SIG-M5 treated with dmso at 0.1 percent for 504 hours (cell line): ENCODE measurements around the gene NARS2.
A peak's percentile ranks its signal among the peaks of the same experiment; 100 is the strongest.
"Not testable (repeated sequence)": the region's sequence is repeated elsewhere in the genome, so short reads cannot be mapped to it uniquely, and the experiment has no call there.

Experiments
- DNase-seq: peaks from one replicate; lab custom pipeline; 2025; ENCODE audit not compliant: unreplicated experiment; lab: John Stamatoyannopoulos, UW

Gene NARS2, protein sequence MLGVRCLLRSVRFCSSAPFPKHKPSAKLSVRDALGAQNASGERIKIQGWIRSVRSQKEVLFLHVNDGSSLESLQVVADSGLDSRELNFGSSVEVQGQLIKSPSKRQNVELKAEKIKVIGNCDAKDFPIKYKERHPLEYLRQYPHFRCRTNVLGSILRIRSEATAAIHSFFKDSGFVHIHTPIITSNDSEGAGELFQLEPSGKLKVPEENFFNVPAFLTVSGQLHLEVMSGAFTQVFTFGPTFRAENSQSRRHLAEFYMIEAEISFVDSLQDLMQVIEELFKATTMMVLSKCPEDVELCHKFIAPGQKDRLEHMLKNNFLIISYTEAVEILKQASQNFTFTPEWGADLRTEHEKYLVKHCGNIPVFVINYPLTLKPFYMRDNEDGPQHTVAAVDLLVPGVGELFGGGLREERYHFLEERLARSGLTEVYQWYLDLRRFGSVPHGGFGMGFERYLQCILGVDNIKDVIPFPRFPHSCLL

GRCh38 chr11:78574386-78575381 lies at the start of gene NARS2:
NARS2 (minus strand) TSS chr11:78574864; CDS start chr11:78574488, 376 bp downstream.
- peak; percentile 96 for DNase-seq

DNA sequence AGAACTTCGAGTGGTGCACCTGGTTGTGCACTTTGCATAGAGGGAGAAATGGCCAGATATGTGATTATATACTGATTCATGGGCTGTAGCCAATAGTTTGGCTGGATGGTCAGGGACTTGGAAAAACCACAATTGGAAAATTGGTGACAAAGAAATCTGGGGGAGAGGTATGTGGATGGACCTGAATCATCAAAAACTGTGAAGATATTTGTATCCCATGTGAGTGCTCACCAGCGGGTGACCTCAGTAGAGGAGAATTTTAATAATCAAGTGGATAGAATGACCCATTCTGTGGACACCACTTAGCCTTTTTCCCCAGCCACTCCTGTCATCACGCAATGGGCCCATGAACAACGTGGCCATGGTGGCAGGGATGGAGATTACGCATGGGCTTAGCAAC lies 48.0 kb upstream of the NARS2 start:
- no peak for DNase-seq

DNA sequence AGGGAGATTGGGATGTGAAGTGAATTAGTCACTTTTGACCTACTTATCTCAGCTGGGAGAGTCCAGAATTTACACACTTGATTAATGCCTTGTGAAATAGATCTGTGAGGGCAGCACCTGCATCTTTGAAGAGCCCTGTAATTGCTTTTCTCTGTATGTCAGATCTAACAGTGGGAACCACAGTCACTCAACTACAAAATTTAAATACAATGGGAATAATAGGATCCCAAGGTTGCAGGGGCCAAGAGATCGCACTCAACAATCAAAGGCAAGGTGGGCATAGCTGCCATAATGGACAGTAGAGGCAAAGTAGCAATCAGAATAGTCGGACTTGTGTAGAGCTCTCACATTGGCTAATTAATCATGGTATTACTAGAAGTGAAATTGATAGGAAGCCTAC lies 45.5 kb upstream of the NARS2 start:
- no peak for DNase-seq

GRCh38 chr11:78615724-78616123 lies 41.1 kb upstream of the NARS2 start:
- no peak for DNase-seq

- DNase-seq: no peak
Observed at GRCh38 chr11:78613378-78613813, 38.7 kb upstream of the NARS2 start.

DNA sequence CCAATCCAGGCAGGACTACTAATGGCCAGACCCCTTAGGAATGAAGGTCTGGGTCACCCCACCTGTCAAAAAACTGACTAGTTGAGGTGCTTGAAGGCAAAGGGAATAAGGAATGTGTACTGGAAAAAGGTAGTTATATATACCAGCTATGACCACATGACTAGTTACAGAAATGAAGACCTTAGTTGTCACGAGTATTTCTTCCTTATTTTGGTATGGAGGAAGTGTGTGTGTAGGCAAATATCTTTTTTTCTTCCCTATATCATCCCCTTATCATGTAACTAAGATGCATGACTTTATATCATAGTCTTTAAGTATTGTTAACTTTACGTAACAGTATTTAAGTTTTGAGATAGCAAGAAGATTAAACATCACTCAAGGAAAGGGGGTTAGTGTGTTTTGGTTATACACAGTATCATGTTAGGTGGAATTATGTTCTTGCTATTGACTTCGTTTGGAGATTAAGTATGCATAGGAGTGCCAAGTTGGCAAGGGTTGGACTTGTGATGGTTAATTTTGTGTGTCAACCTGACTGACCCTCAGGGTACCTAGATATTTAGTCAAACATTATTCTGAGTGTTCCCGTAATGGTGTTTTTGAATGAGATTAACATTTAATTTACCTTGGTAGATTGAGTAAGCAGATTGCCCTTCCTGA lies 38.2 kb upstream of the NARS2 start:
- no peak for DNase-seq

- DNase-seq: not testable (repeated sequence)
Observed at GRCh38 chr11:78609321-78609720, 34.7 kb upstream of the NARS2 start.

DNA sequence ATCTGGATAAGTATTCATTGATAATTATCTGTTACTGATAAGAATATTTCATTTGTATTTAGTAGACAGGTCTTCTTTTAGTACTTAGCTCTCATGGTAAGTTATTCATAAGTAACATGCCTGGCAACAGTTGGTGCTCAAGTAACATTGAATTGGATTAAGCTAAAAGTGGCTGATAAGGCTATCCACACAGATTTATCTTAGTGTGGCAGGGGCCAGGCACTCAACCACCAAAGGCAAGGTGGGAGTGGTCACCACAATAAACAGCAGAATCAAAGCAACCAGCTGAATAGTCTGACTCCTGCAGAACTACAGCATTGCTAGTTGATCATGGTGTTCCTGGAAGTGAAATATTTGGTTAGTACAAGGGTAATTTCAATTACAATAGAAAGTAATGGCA lies 33.0 kb upstream of the NARS2 start:
- no peak for DNase-seq

DNA sequence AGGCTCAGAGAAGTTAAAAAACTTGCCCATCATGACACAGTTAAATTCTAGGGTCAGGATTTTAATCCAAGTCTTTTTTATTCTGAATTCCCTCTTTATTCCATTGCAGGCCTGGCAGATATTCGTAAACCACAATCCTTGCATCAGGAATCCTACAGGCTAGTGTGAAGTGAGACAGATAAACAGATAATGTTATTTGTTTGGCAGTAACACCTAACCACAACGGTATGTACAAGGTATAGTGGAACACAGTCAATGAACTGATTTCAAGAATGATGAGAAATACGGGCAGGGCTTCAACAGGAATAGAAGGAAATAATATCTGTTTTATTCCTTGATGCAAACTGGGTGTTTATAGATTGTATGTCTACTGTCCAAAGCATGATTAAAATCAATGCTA lies 32.0 kb upstream of the NARS2 start:
- DNase-seq: peak; percentile 11

DNA sequence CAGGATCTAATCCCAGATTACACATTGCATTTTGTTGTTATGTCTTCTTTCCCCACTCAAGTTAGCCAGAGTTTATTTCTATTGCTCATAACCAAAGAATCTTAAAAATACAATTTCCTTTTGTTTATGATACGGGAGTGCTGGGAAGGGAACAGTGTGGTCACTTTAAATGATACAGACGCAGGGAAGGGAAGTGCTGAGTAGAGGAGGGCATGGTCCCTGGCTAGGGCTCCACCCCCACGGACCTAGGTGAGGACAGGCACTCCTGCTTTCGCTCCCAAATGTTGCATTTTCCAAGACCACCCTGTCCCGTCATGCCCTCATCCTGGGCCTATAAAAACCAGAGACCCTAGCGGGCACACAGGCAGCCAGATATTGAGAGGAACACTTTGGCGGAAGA lies 30.6 kb upstream of the NARS2 start:
- DNase-seq: no peak

- no peak for DNase-seq
Observed at GRCh38 chr11:78603792-78604191, 29.1 kb upstream of the NARS2 start.

DNA sequence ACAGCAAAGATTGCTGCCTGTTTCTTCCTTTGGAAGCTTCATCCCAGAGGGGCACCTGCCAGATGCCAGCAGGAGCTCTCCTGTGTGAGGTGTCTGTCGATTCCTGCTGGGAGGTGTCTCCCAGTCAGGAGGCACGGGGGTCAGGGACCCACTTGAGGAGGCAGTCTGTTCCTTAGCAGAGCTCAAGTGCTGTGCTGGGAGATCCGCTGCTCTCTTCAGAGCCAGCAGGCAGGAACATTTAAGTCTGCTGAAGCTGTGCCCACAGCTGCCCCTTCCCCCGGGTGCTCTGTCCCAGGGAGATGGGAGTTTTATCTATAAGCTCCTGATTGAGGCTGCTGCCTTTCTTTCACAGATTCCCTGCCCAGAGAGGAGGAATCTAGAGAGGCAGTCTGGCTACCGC lies 28.1 kb upstream of the NARS2 start:
- not testable (repeated sequence) for DNase-seq

DNA sequence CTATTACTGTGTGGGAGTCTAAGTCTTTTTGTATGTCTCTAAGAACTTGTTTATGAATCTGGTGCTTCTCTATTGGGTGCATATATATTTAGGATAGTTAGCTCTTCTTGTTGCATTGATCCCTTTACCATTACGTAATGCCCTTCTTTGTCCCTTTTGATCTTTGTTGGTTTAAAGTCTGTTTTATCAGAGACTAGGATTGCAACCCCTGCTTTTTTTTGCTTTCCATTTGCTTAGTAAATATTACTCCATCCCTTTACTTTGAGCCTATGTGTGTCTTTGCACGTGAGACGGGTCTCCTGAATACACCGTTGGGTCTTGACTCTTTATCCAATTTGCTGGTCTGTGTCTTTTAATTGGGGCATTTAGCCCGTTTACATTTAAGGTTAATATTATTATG lies 26.4 kb upstream of the NARS2 start:
- DNase-seq: not testable (repeated sequence)

DNA sequence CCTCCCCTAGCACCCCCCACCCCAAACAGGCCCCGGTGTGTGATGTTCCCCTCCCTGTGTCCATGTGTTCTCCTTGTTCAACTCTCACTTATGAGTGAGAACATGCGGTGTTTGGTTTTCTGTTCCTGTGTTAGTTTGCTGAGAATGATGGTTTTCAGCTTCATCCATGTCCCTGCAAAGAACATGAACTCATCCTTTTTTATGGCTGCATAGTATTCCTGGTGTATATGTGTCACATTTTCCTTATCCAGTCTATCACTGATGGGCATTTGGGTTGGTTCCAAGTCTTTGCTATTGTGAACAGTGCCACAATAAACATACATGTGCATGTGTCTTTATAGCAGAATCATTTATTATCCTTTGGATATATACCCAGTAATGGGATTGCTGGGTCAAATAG lies 22.9 kb upstream of the NARS2 start:
- DNase-seq: not testable (repeated sequence)

GRCh38 chr11:78595436-78596130 lies 20.9 kb upstream of the NARS2 start:
- DNase-seq: no peak

GRCh38 chr11:78594814-78595213 lies 20.1 kb upstream of the NARS2 start:
- DNase-seq: no peak

- no peak for DNase-seq
Observed at GRCh38 chr11:78588517-78588916, 13.9 kb upstream of the NARS2 start.

GRCh38 chr11:78587446-78587845 lies 12.8 kb upstream of the NARS2 start:
- no peak for DNase-seq

DNA sequence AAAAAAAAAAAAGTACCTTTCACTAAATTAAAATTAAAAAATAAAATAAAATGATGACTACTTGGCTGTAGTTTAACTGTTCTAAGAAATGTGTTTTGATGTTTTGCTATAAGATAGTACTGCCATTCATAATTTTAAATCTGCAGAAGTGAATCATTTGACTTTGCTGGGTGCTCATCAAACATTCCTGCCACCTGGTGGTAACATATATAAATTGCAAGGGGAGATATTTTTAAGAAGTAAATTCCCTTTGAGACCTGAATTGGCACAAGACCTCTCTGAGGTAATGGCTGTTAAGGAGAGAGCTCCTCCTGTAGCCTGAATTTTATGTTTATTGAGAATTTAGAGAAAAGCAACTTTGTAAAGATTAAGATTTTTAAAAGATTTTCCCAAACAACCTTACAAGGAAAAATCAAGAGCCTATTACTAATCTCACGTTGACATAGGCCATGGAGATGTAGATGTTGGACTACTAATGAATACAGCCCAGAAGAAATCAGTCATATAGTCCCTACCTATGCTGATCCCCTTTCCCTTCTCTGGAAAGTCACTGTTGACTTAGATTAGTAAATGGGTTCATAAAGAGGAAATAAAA lies 11.9 kb upstream of the NARS2 start:
- peak; percentile 58 for DNase-seq

DNA sequence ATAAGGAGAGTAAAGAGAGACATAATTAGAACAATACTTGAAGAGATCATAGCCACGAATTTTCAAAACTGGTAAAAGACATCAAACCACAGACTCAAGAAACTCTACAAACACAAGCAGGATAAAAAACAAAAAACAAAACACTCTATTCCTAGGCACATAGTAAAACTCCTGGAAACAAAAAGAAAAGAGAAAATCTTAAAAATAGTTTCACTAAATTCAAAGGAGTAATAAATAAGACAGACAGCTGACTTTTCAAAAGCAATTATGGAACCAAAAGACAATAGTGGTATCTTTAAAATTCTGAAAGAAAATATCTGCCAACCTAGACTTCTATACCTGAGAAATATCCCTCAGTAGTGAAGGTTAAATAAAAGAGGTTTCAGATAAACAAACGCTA lies 9.2 kb upstream of the NARS2 start:
- no peak for DNase-seq
